ENCODE results near the gene SUN2.
"Not testable (repeated sequence)": the region's sequence is repeated elsewhere in the genome, so short reads cannot be mapped to it uniquely, and the experiment has no call there.

The SUN2 gene

DNA sequence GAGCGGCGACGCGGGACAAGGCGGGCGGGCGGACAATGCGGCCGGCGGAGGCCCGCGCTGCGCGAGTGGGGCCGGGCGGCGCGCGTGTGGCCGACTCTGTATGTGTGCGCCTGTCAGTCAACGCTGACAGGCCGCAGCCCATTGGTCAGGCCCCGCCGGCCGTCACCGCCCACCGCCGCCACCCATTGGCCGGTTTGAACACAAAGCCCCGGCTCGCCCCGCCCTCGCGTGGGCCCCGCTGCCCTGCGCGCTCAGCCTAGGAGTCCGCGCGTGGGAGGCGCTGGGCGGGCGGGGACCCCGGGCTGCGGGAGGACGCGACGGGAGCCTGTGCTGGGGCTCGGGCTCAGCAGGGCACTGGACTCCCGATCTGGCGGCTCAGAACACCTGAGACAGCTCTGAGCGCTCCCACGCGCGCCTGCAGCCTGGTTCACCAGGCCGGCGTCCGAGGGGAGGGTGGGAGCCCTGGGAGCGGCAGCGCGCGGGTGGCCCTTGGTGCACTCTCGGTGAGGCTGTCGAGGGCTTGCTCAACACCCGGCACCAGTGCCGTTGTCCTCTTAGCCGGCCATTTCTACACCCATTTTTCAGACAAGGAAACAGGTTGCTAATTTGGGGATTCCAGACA lies at the start of gene SUN2:
TSS of gene SUN2 (minus strand) at position 88 of the 622 bp plus-strand sequence. CDS start 3,370 bp downstream, outside the sequence.
- no peak for TF ChIP-seq CTCF (IDR thresholded peaks at IDR 0.05; ENCODE audit: control extremely low read depth, extremely low read depth, low read depth, missing control alignments)
- CTCF ChIA-PET = interaction anchor here (1.2 to 3.0 kb wide), 3 partner anchors 10 to 23 kb away, joined by 5 to 16 read pairs (median 11); no protein-coding TSS in a partner anchor
- POLR2A ChIA-PET = interaction anchor here (0.5 to 0.8 kb wide), 2 partner anchors 21 to 357 kb away, joined by 3 to 4 read pairs; no protein-coding TSS in a partner anchor

GRCh38 chr22:38805041-38805593 lies 49.3 kb upstream of the SUN2 start:
- CTCF ChIA-PET; DNase-seq (ENCODE audit: extremely low spot score); POLR2A ChIA-PET: not testable (repeated sequence)

More for the DNA sequence above, at the start of gene SUN2:
- DNase-seq (ENCODE audit: extremely low spot score) = peak; percentile 99

DNA sequence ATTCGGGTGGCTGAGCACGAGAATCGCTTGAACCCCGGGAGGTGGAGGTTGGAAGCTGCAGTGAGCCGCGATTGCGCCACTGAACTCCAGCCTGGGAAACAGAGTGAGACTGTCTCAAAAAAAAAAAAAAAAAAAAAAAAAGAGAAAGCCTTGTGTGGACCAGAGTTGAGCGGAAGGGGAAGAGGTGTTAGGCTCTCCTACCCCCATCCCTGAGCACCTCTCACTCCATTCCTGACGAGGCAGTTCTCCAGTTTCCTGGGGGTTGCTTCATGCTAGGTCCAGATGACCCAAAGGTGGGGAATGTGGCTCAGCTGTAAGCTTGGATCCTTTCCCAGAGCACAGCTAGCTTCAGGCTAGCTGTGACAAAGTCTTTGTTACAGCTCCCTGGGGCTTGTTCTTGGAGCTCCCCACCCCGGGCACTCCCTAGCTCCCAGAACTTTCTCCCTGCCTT lies 46.9 kb upstream of the SUN2 start:
- POLR2A ChIA-PET = no interaction called here
- TF ChIP-seq CTCF (IDR thresholded peaks at IDR 0.05; ENCODE audit: control extremely low read depth, extremely low read depth, low read depth, missing control alignments) = no peak
- DNase-seq (ENCODE audit: extremely low spot score) = no peak
- CTCF ChIA-PET = interaction anchor here (3.0 kb wide), 1 partner anchor 33 kb away, joined by 13 read pairs; no protein-coding TSS in a partner anchor

GRCh38 chr22:38799265-38800002 lies 43.6 kb upstream of the SUN2 start:
- no peak for TF ChIP-seq CTCF (IDR thresholded peaks at IDR 0.05; ENCODE audit: control extremely low read depth, extremely low read depth, low read depth, missing control alignments)
- DNase-seq (ENCODE audit: extremely low spot score) = no peak
- CTCF ChIA-PET = interaction anchor here (1.8 to 3.0 kb wide), 2 partner anchors 30 to 70 kb away, joined by 3 to 13 read pairs; no protein-coding TSS in a partner anchor
- POLR2A ChIA-PET = no interaction called here

- no peak for TF ChIP-seq CTCF (IDR thresholded peaks at IDR 0.05; ENCODE audit: control extremely low read depth, extremely low read depth, low read depth, missing control alignments)
- DNase-seq (ENCODE audit: extremely low spot score) = no peak
- CTCF ChIA-PET = no interaction called here
- POLR2A ChIA-PET = no interaction called here
Observed at GRCh38 chr22:38798496-38798895, 42.7 kb upstream of the SUN2 start.

DNA sequence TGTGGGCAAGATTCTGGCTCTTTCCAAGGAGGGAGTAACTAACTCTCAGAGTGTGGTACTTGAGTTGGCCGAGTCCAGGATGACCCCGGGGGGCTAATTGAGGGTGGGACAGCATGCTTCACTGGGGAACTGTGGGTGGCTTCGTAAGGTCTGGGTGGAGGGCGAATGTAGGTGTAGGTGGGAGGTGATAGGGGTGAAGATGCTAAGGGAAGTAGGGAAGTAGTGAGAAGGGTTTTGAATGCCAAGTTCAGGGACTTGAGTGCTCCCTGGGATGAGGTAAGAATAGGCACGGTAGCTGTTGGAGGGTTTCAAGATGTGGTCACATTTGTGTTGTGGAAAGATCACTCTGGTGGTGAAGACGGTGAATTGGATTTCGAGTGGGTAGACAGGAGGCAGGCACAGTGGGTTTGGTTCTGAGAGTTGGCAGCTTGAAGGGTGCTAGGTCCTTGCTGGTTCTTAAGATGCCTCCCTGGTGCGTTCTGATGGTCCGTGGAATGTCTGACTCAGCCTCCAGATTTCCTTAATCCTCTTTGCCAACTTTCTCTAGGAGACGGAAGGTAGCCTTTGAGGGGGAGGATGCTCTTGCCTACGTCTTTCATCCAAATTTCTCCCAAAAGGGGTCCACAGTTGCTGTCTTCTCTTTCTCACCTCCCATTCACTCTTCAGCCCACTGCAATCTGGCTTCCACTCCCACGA lies 40.6 kb upstream of the SUN2 start:
- ChIA-PET CTCF (no interaction called here), POLR2A (no interaction called here)
- DNase-seq (ENCODE audit: extremely low spot score) = no peak
- no peak for TF ChIP-seq CTCF (IDR thresholded peaks at IDR 0.05; ENCODE audit: control extremely low read depth, extremely low read depth, low read depth, missing control alignments)
